H1 (cell line): Measurements from ENCODE around the gene QSOX2. TPM values are rescaled to one million over a fixed set of nuclear protein-coding genes. Genes with fewer than 3 reads are reported as not detected.
A peak's percentile ranks its signal among the peaks of the same experiment; 100 is the strongest.

ENCODE experiments used
- CTCF ChIA-PET: fragments of 300-600 bp; sonication (Branson Sonifier 250); formaldehyde crosslinking; loops from one replicate; lab custom pipeline; 2021; ENCODE audit not compliant: partially characterized antibody; lab: Charles Lee
- POLR2A ChIA-PET: fragments of 300-600 bp; sonication (Branson Sonifier 250); formaldehyde crosslinking; loops from one replicate; lab custom pipeline; 2021; ENCODE audit warnings: inconsistent platforms; ENCODE audit not compliant: partially characterized antibody; lab: Charles Lee
- DNase-seq, 2 experiments: peaks; one replicate each; pipeline versions ENCODE4 v3.0.0 to v3.0.0-alpha.2; 2010 to 2022; ENCODE audit warnings: low spot score in 2 of 2, low read depth in 1 of 2, mixed read lengths in 1 of 2
- FAIRE-seq: peaks from 2 replicates; lab custom pipeline; 2011; peaks lifted over from hg19 to GRCh38; lab: Jason Lieb, UNC
- H2AFZ ChIP-seq: 2 replicates; pipeline ENCODE4 v1.8.1; 2012; ENCODE audit warnings: low read length, inconsistent platforms
- H2AK5ac ChIP-seq: 2 replicates; pipeline ENCODE4 v1.6.1; 2013; ENCODE audit warnings: low read depth, low read length
- H2BK120ac ChIP-seq: replicated peaks from 2 replicates; pipeline ENCODE3; 2013; ENCODE audit warnings: low read depth, low read length, inconsistent platforms
- H2BK12ac ChIP-seq: 2 replicates; pipeline ENCODE4 v1.6.1; 2013; ENCODE audit warnings: low read depth, low read length
- H2BK15ac ChIP-seq: 2 replicates; pipeline ENCODE4 v1.6.1; 2013; ENCODE audit warnings: low read length
- H2BK20ac ChIP-seq: 2 replicates; pipeline ENCODE4 v1.6.1; 2013; ENCODE audit warnings: low read length
- H2BK5ac ChIP-seq: 2 replicates; pipeline ENCODE4 v1.6.1; 2013; ENCODE audit warnings: low read depth, low read length
- H3K14ac ChIP-seq: 2 replicates; pipeline ENCODE4 v1.6.1; 2013; ENCODE audit warnings: inconsistent platforms; ENCODE audit not compliant: insufficient read length
- H3K18ac ChIP-seq: 2 replicates; pipeline ENCODE4 v1.6.1; 2013; ENCODE audit warnings: low read length; ENCODE audit errors: extremely low read depth
- H3K23ac ChIP-seq: 2 replicates; pipeline ENCODE4 v1.6.1; 2013; ENCODE audit warnings: inconsistent platforms; ENCODE audit not compliant: insufficient read length
- H3K23me2 ChIP-seq: 2 replicates; pipeline ENCODE4 v1.6.1; 2013; ENCODE audit warnings: low read depth, low read length
- H3K27ac ChIP-seq: 2 replicates; pipeline ENCODE4 v1.6.1; 2011; ENCODE audit warnings: low read depth, low read length, inconsistent platforms
- H3K27me3 ChIP-seq, 4 experiments: replicated peaks in 1 of 4; 1 replicate in 1 of 4; 2 replicates in 3 of 4; pipeline versions ENCODE4 v1.6.1 to v1.8.1; 2011 to 2013; ENCODE audit warnings: low read length in 3 of 4, mild to moderate bottlenecking in 3 of 4, inconsistent platforms in 2 of 4, mixed read lengths in 2 of 4, moderate library complexity in 1 of 4; ENCODE audit not compliant: control insufficient read depth in 3 of 4, insufficient read depth in 3 of 4; ENCODE audit errors: extremely low read depth in 1 of 4
- H3K36me3 ChIP-seq, 4 experiments: 2 replicates each; pipeline versions ENCODE4 v1.6.1 to v1.8.1; 2011 to 2013; ENCODE audit warnings: mild to moderate bottlenecking in 4 of 4, low read length in 3 of 4, moderate library complexity in 2 of 4, control low read depth in 1 of 4, inconsistent platforms in 1 of 4; ENCODE audit not compliant: insufficient read depth in 4 of 4, control insufficient read depth in 2 of 4
- H3K4ac ChIP-seq: replicated peaks from 2 replicates; pipeline ENCODE3; 2013; ENCODE audit warnings: low read length, low read depth, mixed read lengths, inconsistent platforms; ENCODE audit not compliant: insufficient read length
- H3K4me1 ChIP-seq, 4 experiments: replicated peaks in 1 of 4; 1 replicate in 1 of 4; 2 replicates in 3 of 4; pipeline versions ENCODE4 v1.6.1 to v1.8.1; 2011 to 2013; ENCODE audit warnings: low read length in 3 of 4, inconsistent platforms in 2 of 4, mixed read lengths in 1 of 4; ENCODE audit not compliant: insufficient read depth in 4 of 4, control insufficient read depth in 3 of 4
- H3K4me2 ChIP-seq, 2 experiments: 2 replicates each; pipeline versions ENCODE4 v1.6.1 to v1.8.1; 2011 to 2013; ENCODE audit warnings: low read depth in 2 of 2, low read length in 2 of 2, control low read depth in 1 of 2, inconsistent platforms in 1 of 2, mild to moderate bottlenecking in 1 of 2; ENCODE audit not compliant: insufficient read depth in 1 of 2
- H3K4me3 ChIP-seq, 4 experiments: fragments of 200-600, 300-600 bp in 1 of 4; sonication (generic), shearing (Covaris generic), sonication (Bioruptor Twin) in 1 of 4; 2 replicates each; pipeline versions ENCODE4 v1.5.1 to v1.8.1; 2011 to 2016; ENCODE audit warnings: low read length in 4 of 4, low read depth in 3 of 4, control low read depth in 2 of 4, inconsistent platforms in 2 of 4, mild to moderate bottlenecking in 2 of 4, mixed read lengths in 1 of 4, moderate library complexity in 1 of 4; ENCODE audit not compliant: insufficient read depth in 2 of 4; ENCODE audit errors: extremely low read depth in 1 of 4
- H3K56ac ChIP-seq: replicated peaks from 2 replicates; pipeline ENCODE3; 2013; ENCODE audit warnings: low read depth, mild to moderate bottlenecking, mixed read lengths, low read length, inconsistent platforms; ENCODE audit not compliant: insufficient read length
- H3K79me1 ChIP-seq: 2 replicates; pipeline ENCODE4 v1.6.1; 2013; ENCODE audit warnings: low read depth, low read length, control low read depth
- H3K79me2 ChIP-seq, 2 experiments: 2 replicates each; pipeline versions ENCODE4 v1.6.1 to v1.8.1; 2012 to 2013; ENCODE audit warnings: low read length in 2 of 2, mild to moderate bottlenecking in 2 of 2, inconsistent platforms in 1 of 2; ENCODE audit not compliant: insufficient read depth in 2 of 2, control insufficient read depth in 1 of 2
- H3K9ac ChIP-seq, 4 experiments: replicated peaks in 1 of 4; 1 replicate in 1 of 4; 2 replicates in 3 of 4; pipeline versions ENCODE4 v1.6.1 to v1.8.1; 2011 to 2013; ENCODE audit warnings: low read depth in 3 of 4, low read length in 3 of 4, control low read depth in 2 of 4, mild to moderate bottlenecking in 2 of 4, moderate library complexity in 2 of 4, inconsistent platforms in 1 of 4; ENCODE audit errors: extremely low read depth in 1 of 4
- H3K9me3 ChIP-seq, 2 experiments: 2 replicates each; pipeline versions ENCODE4 v1.6.1 to v1.8.1; 2012 to 2013; ENCODE audit warnings: mild to moderate bottlenecking in 2 of 2, moderate library complexity in 2 of 2, control low read depth in 1 of 2, inconsistent platforms in 1 of 2, low read depth in 1 of 2, low read length in 1 of 2, mixed read lengths in 1 of 2; ENCODE audit not compliant: insufficient read depth in 2 of 2
- H4K20me1 ChIP-seq, 2 experiments: replicated peaks in 1 of 2; 2 replicates each; pipeline versions ENCODE3 to v1.8.1; 2011 to 2013; ENCODE audit warnings: inconsistent platforms in 2 of 2, low read length in 2 of 2, mild to moderate bottlenecking in 1 of 2; ENCODE audit not compliant: insufficient read depth in 2 of 2, control insufficient read depth in 1 of 2
- H4K5ac ChIP-seq: 2 replicates; pipeline ENCODE4 v1.6.1; 2013; ENCODE audit warnings: low read length, low read depth, mixed read lengths, inconsistent platforms; ENCODE audit not compliant: insufficient read length
- H4K8ac ChIP-seq: 2 replicates; pipeline ENCODE4 v1.8.0; 2013; ENCODE audit warnings: mild to moderate bottlenecking, moderate library complexity, low read length, inconsistent platforms; ENCODE audit not compliant: insufficient read depth; ENCODE audit errors: extremely low read depth
- H4K91ac ChIP-seq: replicated peaks from 2 replicates; pipeline ENCODE3; 2013; ENCODE audit warnings: low read length, mixed read lengths, inconsistent platforms; ENCODE audit not compliant: insufficient read length
- CBX8 ChIP-seq: fragments of 300-800, 300-1000 bp; sonication (generic); IDR thresholded peaks from 2 replicates; pipeline ENCODE4 v1.7.1; 2016; ENCODE audit warnings: low read depth, low read length, borderline replicate concordance
- CHD1 ChIP-seq: IDR thresholded peaks from 2 replicates; pipeline ENCODE4 v1.6.1; 2012; ENCODE audit warnings: low read depth, low read length, improper control_type of control experiment
- CTBP2 ChIP-seq: IDR thresholded peaks from 2 replicates; pipeline ENCODE4 v1.7.0; 2011; ENCODE audit warnings: borderline replicate concordance, mild to moderate bottlenecking, moderate library complexity, mixed read lengths, low read length; ENCODE audit not compliant: insufficient read depth, insufficient read length
- JUN ChIP-seq: IDR thresholded peaks from 2 replicates; pipeline ENCODE4 v1.6.1; 2011; ENCODE audit warnings: low read depth, mild to moderate bottlenecking, improper control_type of control experiment, low read length
- KDM1A ChIP-seq: fragments of 200-600, 300-600 bp; sonication (generic); IDR thresholded peaks from 2 replicates; pipeline ENCODE4 v1.7.1; 2016; ENCODE audit warnings: mild to moderate bottlenecking, low read length, borderline replicate concordance
- RNF2 ChIP-seq: fragments of 200-900, 300-1000 bp; sonication (generic); IDR thresholded peaks from 2 replicates; pipeline ENCODE4 v1.7.1; 2016; ENCODE audit warnings: borderline replicate concordance, low read depth, mild to moderate bottlenecking, antibody characterized with exemption, low read length; ENCODE audit not compliant: poor library complexity, severe bottlenecking; ENCODE audit errors: missing control alignments
- SAP30 ChIP-seq: fragments of 300-600 bp; sonication (generic); IDR thresholded peaks from 2 replicates; pipeline ENCODE4 v1.7.1; 2012; ENCODE audit warnings: low read length, moderate library complexity, mild to moderate bottlenecking, inconsistent platforms; ENCODE audit not compliant: insufficient read depth, insufficient replicate concordance
- ZNF274 ChIP-seq: IDR thresholded peaks from 2 replicates; pipeline ENCODE4 v1.7.0; 2012; ENCODE audit warnings: low read length, borderline replicate concordance; ENCODE audit errors: extremely low read depth
- WGBS, 2 experiments: shearing (Covaris generic) in 1 of 2; methylation state at CpG; one replicate each; pipeline versions ENCODE4 v1.1.6 to v1.1.7; 2013 to 2015; ENCODE audit warnings: low lambda C conversion rate in 2 of 2, mixed read lengths in 2 of 2, inconsistent platforms in 1 of 2, low coverage in 1 of 2, missing lambda C conversion rate in 1 of 2; ENCODE audit not compliant: insufficient replicate concordance in 2 of 2, insufficient coverage in 1 of 2, insufficient read length in 1 of 2; ENCODE audit errors: extremely low coverage in 1 of 2, missing lambda C conversion rate in 1 of 2; 5-methylcytosine and 5-hydroxymethylcytosine counted together
- polyA plus RNA-seq, 7 experiments: library from polyadenylated mRNA; depleted of rRNA in 3 of 7; stranded (reverse) in 5 of 7; unstranded in 2 of 7; fragments of >200 nt in 5 of 7; fragments of 200-250 nt in 2 of 7; gene quantifications; 1 replicate in 5 of 7; 2 replicates in 1 of 7; 4 replicates in 1 of 7; pipeline versions ENCODE4 v1.2.1 to v1.2.3, GENCODE V29; 2011 to 2013; ENCODE audit warnings: missing spikeins in 2 of 7, mixed read lengths in 2 of 7
- total RNA-seq: library from RNA; stranded (reverse); fragmentation: NEBNext Ultra II Directional; extraction: Animal tissue kit (Norgen Biotek cat#: 25700); gene quantifications from 2 replicates; pipeline ENCODE4 v1.2.1, GENCODE V29; 2021
- TF ChIP-seq, protein P1 (sequence below): IDR thresholded peaks from 2 replicates; pipeline ENCODE4 v1.6.1; 2011; ENCODE audit warnings: low read depth, mild to moderate bottlenecking, low read length; ENCODE audit not compliant: insufficient read depth
- TF ChIP-seq, protein P2 (sequence below): IDR thresholded peaks from 2 replicates; pipeline ENCODE4 v1.6.1; 2012; ENCODE audit warnings: low read length, inconsistent platforms

QSOX2 gene
- total and polyA plus RNA-seq, 2 of the 8 experiments (the other 6 are each of a cell fraction or from before 2014, with no cell fraction given), result 18.0 to 28.6 TPM

DNA sequence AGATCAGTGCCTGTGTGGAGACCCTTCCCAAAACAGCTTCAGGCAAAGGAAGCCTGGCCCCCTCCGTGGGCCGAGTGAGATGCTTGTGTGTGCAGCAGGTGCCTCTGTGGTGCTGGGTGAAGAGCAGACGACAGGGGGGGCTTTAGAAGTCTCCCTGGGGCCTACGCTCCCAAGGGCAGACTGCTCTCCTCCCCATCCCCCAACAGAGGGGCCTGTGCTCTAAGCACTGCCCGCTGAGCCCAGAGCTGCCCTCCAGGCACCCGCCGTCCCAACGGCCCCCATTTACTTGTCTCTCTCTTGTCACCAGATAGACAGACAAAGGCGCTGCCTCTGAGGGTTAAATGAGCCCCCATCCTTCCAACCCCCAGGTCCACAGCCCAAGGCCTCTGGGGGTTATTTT is 38.0 kb downstream of the QSOX2 start:
- no peak overlapping the region for H2BK5ac ChIP-seq
- H3K56ac ChIP-seq, result no peak overlapping the region
- H3K27me3 ChIP-seq, result peaks cover 22 to 36% (median 34%) of the 10 kb centered on the region in 4 experiments
- H3K27ac ChIP-seq, result no peak overlapping the region
- no peak overlapping the region for H3K4me2 ChIP-seq
- no peaks in the 10 kb centered on the region; a peak in 1 of 4 replicates for H3K9me3 ChIP-seq
- no peak overlapping the region for H2BK15ac ChIP-seq
- H2AFZ ChIP-seq, result no peak overlapping the region
- no peak overlapping the region for H4K91ac ChIP-seq
- H3K9ac ChIP-seq, result no peak overlapping the region
- H3K79me2 ChIP-seq, result no peaks in the 10 kb centered on the region
- H4K5ac ChIP-seq, result no peak overlapping the region
- no peak overlapping the region for H2BK120ac ChIP-seq
- H3K4ac ChIP-seq, result no peak overlapping the region
- H3K23ac ChIP-seq, result no peak overlapping the region
- no peak overlapping the region for H3K14ac ChIP-seq
- H3K36me3 ChIP-seq, result peaks cover 2 to 20% (median 4%) of the 10 kb centered on the region in 4 experiments; a peak in 3 of 8 replicates
- H4K8ac ChIP-seq, result 0 out of 2 replicates have a peak overlapping the region, but pooled peaks have one; percentile 25
- no peak overlapping the region for H3K18ac ChIP-seq
- ChIA-PET POLR2A (interaction anchor here (0.8 kb wide), 1 partner anchor 10 kb away, joined by 3 read pairs; no protein-coding TSS in a partner anchor), CTCF (interaction anchor here (0.7 to 5.0 kb wide), 6 partner anchors 9 to 76 kb away, joined by 3 to 26 read pairs (median 8); no protein-coding TSS in a partner anchor)
- 85% methylated on average over 9 of the region's 9 CpGs; no CpG with 5 or more reads in 1 of the 2 experiments for WGBS, 2 experiments
- peaks cover 6% of the 10 kb centered on the region; the same call in 1 of the 2 replicates for H3K23me2 ChIP-seq
- no peak overlapping the region for H2BK12ac ChIP-seq
- H3K79me1 ChIP-seq, result peaks cover 4% of the 10 kb centered on the region; the same call in 1 of the 2 replicates
- H3K4me3 ChIP-seq, result no peak overlapping the region
- FAIRE-seq (no peak), DNase-seq (no peak)
- no peak overlapping the region for H2AK5ac ChIP-seq
- H2BK20ac ChIP-seq, result no peak overlapping the region
- H3K4me1 ChIP-seq, result peaks cover 2 to 8% (median 4%) of the 10 kb centered on the region in 4 experiments; a peak in 6 of 7 replicates
- peaks cover 30 to 42% of the 10 kb centered on the region in 2 experiments for H4K20me1 ChIP-seq
- TF ChIP-seq JUN, result no peak
- TF ChIP-seq, protein P1, sequence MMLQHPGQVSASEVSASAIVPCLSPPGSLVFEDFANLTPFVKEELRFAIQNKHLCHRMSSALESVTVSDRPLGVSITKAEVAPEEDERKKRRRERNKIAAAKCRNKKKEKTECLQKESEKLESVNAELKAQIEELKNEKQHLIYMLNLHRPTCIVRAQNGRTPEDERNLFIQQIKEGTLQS, result no peak
- no peak for TF ChIP-seq RNF2
- TF ChIP-seq KDM1A, result no peak
- TF ChIP-seq, protein P2, sequence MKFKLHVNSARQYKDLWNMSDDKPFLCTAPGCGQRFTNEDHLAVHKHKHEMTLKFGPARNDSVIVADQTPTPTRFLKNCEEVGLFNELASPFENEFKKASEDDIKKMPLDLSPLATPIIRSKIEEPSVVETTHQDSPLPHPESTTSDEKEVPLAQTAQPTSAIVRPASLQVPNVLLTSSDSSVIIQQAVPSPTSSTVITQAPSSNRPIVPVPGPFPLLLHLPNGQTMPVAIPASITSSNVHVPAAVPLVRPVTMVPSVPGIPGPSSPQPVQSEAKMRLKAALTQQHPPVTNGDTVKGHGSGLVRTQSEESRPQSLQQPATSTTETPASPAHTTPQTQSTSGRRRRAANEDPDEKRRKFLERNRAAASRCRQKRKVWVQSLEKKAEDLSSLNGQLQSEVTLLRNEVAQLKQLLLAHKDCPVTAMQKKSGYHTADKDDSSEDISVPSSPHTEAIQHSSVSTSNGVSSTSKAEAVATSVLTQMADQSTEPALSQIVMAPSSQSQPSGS, result no peak
- TF ChIP-seq ZNF274, result no peak
- TF ChIP-seq CHD1, result no peak
- no peak for TF ChIP-seq CBX8
- TF ChIP-seq CTBP2, result no peak
- no peak for TF ChIP-seq SAP30
